H7 (cell line): ENCODE data around the gene CYP3A5. TPM values are rescaled to one million over a fixed set of nuclear protein-coding genes. Genes with fewer than 3 reads are reported as not detected.
A peak's percentile ranks its signal among the peaks of the same experiment; 100 is the strongest.
"Not testable (repeated sequence)": the region's sequence is repeated elsewhere in the genome, so short reads cannot be mapped to it uniquely, and the experiment has no call there.

Source experiments
- DNase-seq: peaks from one replicate; pipeline ENCODE4 v3.0.0; 2012
- H3K27me3 ChIP-seq: 2 replicates; pipeline ENCODE4 v1.6.0; 2011; ENCODE audit warnings: mild to moderate bottlenecking, low read length; ENCODE audit not compliant: control insufficient read depth, insufficient read depth
- H3K36me3 ChIP-seq: replicated peaks from 2 replicates; pipeline ENCODE4 v1.5.1; 2011; ENCODE audit warnings: low read length; ENCODE audit not compliant: control insufficient read depth, insufficient read depth
- H3K4me3 ChIP-seq: 2 replicates; pipeline ENCODE4 v1.5.1; 2011; ENCODE audit warnings: low read depth, mild to moderate bottlenecking, control low read depth, low read length, moderate library complexity; ENCODE audit not compliant: insufficient read depth
- total RNA-seq: library from RNA; depleted of rRNA; stranded (reverse); fragments of >200 nt; shearing (Covaris generic); gene quantifications from 2 replicates; pipeline ENCODE4 v1.2.3, GENCODE V29; 2014

CYP3A5 gene
- total RNA-seq, 1 experiment from 2014 or later: 0.31 TPM

DNA sequence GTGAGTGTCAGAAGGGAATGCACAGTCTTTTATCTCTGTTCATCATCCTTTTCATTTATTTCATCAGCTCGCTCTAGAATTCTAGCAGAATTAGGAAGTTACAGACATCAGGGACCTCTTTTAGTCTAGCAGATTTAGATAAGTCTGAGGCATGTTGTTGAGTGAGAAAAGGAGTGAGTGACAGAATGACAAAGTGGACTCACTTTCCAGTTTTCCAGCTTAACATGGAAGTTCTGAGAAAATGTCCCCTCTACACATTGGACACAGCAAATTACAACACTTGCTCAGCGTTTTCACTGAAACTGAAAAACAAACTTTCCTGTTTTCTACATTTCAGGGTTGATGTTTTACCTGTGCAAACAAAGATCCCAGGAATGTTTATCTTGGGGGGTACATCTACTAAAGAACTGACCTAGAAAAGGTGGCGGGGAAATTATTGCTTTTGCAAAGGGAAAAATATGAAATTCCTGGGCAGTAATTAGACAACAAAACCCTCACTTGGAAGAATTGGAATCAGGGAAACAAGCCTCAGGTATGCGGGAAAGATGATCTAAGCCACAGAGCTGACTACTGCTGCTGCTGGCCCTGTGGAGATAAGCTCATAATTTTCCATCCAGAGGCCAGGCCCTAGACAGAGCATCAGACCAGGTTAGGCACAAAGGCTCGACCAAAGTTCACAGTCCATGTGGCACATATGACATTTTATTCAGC lies 14.6 kb upstream of the CYP3A5 start:
- Histone ChIP-seq H3K36me3 (no peaks in the 10 kb centered on the region), H3K27me3 (no peaks in the 10 kb centered on the region), H3K4me3 (no peak overlapping the region)
- DNase-seq: no peak

DNA sequence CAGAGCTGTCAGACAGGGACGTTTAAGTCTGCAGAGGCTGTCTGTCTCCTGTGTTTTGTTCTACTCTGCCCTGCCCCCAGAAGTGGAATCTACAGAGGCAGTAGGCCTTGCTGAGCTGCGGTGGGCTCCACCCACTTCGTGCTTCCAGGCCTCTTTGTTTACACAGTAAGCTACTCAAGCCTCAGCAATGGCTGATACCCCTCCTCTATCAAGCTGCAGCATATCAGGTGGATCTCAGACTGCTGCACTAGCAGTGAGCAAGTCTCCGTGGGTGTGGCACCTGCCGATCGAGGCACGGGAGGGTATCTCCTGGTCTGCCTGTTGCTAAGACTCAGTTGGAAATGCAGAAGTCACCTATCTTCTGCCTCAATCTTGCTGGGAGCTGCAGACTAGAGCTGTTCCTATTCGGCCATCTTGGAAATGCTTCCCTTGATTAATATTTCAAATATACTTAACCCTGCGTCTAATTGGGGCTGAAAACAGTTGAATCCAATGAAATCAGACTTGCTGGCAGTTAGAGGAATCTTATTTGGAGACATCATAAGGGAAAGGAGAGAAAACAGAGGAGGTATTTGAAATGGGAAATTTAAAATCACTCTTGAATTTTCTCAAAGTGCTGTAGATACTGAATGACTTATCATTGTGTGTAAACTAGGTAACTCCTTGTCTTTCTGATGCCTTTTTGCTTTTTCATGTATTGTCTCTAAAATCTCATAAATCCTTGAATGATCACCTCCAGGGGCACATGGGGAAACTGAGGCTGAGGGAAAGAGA lies 13.8 kb upstream of the CYP3A5 start:
- H3K36me3 ChIP-seq: no peaks in the 10 kb centered on the region
- DNase-seq: no peak
- H3K4me3 ChIP-seq: no peak overlapping the region

DNA sequence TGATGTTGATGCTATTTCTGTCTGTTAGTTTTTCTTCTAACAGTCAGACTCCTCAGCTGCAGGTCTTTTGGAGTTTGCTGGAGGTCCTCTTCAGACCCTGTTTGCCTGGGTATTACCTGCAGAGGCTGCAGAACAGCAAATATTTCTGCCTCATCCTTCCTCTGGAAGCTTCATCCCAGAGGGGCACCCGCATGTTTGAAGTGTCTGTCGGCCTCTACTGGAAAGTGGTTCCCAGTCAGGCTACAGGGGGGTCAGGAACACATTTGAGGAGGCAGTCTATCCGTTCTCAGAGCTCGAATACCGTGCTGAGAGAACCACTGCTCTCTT lies 13.3 kb upstream of the CYP3A5 start:
- Histone ChIP-seq H3K4me3 (no peak overlapping the region), H3K36me3 (no peaks in the 10 kb centered on the region), H3K27me3 (no peaks in the 10 kb centered on the region)
- DNase-seq: no peak

More for the DNA sequence above, 13.8 kb upstream of the CYP3A5 start:
- no peaks in the 10 kb centered on the region for H3K27me3 ChIP-seq

DNA sequence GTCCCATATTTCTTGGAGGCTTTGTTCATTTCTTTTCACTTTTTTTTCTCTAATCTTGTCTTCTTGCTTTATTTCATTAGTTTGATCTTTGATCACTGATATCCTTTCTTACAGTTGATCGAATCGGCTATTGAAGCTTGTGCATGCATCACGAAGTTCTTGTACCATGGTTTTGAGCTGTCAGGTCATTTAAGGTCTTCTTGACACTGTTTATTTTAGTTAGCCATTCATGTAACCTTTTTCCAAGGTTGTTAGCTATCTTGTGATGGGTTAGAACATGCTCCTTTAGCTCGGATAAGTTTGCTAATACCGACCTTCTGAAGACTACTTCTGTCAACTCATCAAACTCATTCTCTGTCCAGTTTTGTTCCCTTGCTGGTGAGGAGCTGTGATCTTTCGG lies 12.8 kb upstream of the CYP3A5 start:
- H3K27me3 ChIP-seq, H3K4me3 ChIP-seq, H3K36me3 ChIP-seq, DNase-seq: not testable (repeated sequence)

DNA sequence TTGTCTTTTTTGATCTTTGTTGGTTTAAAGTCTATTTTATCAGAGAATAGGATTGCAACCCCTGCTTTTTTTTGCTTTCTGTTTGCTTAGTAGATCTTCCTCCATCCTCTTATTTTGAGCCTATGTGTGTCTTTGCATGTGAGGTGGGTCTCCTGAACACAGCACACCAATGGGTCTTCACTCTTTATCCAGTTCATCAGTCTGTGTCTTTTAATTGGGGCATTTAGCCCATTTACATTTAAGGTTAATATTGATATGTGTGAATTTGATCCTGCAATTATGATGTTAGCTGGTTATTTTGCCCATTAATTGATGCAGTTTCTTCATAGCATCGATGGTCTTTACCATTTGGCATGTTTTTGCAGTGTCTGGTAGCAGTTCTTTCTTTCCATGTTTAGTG lies 11.9 kb upstream of the CYP3A5 start:
- H3K27me3 ChIP-seq, DNase-seq, H3K4me3 ChIP-seq, H3K36me3 ChIP-seq: not testable (repeated sequence)

DNA sequence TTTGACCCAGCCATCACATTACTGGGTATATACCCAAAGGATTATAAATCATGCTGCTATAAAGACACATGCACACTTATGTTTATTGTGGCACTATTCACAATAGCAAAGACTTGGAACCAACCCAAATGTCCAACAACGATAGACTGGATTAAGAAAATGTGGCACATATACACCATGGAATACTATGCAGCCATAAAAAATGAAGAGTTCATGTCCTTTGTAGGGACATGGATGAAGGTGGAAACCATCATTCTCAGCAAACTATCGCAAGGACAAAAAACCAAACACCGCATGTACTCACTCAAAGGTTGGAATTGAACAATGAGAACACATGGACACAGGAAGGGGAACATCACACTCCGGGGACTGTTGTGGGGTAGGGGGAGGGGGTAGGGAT lies 11.1 kb upstream of the CYP3A5 start:
- DNase-seq, H3K27me3 ChIP-seq, H3K36me3 ChIP-seq, H3K4me3 ChIP-seq: not testable (repeated sequence)

DNA sequence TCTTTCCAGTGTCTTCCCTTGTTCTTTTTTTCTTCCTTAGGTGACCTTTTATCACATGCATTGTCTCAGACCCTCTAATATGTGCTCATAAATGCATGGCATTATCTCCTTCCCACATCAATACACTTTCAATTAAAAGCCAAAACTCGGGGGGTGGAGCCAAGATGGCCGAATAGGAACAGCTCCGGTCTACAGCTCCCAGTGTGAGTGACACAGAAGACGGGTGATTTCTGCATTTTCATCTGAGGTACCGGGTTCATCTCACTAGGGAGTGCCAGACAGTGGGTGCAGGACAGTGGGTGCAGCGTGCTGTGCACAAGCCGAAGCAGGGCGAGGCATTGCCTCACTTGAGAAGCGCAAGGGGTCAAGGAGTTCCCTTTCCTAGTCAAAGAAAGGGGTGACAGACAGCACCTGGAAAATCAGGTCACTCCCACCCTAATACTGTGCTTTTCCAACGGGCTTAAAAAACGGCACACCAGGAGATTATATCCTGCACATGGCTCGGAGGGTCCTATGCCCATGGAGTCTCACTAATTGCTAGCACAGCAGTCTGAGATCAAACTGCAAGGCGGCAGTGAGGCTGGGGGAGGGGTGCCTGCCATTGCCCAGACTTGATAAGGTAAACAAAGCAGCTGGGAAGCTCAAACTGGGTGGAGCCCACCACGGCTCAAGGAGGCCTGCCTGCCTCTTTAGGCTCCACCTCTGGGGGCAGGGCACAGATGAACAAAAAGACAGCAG lies 6.2 kb upstream of the CYP3A5 start:
- H3K27me3 ChIP-seq, H3K4me3 ChIP-seq, H3K36me3 ChIP-seq, DNase-seq: not testable (repeated sequence)

DNA sequence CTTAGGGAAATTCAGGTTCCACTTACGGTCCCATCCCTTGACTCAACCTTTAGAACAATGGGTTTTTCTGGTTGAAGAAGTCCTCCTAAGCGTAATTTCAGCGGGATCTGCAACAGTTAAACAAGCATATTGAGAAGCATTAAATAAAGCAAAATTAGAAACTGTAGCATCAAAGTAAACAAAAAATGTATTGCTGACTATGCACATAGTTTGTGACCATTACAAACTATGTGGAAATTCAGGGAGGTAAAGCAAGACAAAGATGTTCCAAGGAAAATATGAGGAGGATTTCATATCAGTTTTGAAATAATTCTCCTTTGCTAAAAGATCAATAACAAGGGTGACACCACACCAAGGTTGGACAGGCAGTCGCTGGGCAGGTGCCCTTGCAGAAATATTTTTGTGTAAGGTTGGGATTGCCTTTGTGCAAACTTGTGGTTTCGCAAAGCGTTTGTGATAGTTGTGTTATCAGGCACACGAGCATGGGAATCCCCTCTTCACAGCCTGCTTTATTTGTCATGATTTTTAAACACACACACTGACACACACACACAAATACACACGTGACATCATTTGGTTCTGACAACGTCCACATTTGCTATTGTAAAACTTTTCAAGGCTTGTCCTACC lies 5.4 kb upstream of the CYP3A5 start:
- DNase-seq: no peak
- Histone ChIP-seq H3K36me3 (no peaks in the 10 kb centered on the region), H3K27me3 (no peaks in the 10 kb centered on the region), H3K4me3 (no peak overlapping the region)

DNA sequence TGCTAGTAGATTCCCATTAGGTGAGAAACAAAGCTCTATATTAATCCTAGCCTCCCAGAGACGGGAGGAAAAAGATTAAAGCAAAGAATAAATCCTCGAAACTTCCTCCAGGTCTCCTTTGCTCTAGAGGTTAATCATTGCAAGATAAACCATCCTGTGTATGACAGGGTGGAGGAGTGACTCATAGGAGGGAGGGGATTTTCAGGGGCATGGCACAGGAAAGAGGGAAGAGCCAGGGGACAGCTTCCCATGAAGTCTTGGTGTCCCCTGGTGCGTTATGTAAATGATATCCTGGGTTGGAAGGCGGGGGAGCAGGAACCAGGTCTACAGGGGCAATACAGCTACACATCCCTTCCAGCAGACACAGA lies 780 bp downstream of the CYP3A5 start:
- no peak overlapping the region for H3K4me3 ChIP-seq
- DNase-seq: peak; percentile 25
- H3K27me3 ChIP-seq: no peaks in the 10 kb centered on the region
- H3K36me3 ChIP-seq: no peaks in the 10 kb centered on the region

DNA sequence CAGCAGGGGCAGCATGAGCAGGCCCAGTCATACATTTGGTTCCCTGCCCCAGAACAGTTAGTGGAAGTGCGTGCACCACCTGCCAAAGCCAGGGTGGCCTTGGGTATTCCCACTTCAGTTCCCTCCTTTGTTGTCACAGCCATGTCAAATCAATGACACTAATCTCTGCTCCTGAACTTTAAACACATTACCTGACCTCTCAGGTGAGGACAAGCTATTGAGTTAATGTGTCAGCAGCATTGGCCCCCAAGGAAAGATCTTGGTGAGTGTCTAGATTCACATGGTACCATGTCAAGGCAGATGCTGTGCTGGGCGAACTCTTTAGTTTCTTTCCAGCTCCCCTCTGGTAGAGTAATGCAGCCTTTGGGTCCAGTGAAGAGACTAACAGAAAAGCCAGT lies 2.1 kb downstream of the CYP3A5 start:
- no peaks in the 10 kb centered on the region for H3K27me3 ChIP-seq
- no peak for DNase-seq
- no peak overlapping the region for H3K4me3 ChIP-seq
- no peaks in the 10 kb centered on the region for H3K36me3 ChIP-seq

DNA sequence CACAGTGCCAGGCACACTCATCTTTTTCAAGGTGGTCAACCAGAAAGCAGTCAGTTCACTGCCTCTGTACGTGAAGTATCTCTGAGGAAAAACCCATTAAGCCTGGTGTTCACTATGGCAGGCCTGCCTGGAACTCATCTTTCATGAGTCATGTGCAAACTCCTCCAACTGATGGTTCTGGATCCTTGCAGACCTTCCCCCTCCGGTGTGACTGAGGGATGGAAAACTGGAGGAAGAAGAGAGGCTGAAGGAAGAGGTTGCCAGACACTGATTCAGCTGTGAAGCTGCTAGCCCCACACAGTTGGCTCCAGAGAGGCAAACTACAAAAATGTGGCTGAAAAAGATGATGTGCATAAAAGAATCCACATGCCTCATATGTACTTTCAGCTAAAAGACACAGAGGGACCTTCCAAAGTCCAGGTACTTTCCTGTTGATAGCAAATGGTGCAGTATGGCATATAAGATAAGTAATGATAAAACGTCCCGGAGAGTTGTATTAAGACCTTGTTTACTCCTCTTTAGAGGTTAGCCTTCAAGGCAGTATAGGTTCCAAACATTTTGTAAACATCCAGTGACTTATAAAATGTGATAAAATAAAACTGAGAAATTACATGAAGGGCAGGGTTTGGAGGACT lies 2.7 kb downstream of the CYP3A5 start:
- Histone ChIP-seq H3K36me3 (no peaks in the 10 kb centered on the region), H3K27me3 (no peaks in the 10 kb centered on the region), H3K4me3 (no peak overlapping the region)
- DNase-seq: no peak

DNA sequence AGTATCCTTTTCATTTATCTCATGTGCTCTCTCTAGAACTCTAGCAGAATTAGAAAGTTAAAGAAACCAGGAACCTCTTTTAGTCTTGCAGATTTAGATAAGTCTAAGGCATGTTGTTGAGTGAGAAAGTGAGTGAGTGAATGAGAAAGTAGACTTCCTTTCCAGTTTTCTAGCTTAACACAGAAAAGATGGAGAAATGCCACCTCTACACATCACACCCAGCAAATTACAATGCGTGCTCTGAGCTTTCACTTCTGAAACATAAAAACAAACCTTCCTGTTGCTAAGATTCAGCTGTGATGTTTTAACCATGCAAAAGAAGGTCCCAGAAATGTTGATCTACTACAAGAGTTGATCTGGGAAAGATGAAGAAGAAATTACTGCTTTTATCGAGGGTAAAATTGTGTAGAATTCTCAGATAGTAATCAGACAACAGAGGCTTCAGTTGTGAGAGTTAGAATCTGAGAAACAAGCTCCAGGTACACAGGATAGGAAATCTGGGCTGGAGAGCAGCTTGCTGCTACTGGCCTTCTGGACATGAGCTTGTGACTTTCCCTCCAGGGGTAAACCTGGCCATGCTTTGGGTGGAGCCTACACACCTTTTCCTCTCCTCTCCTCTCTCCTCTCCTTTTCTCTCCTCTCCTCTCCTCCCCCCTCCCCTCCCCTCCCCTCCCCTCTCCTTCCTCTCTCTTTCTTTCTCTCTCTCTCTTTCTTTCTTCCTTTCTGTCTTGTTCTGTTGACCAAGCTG lies 4.6 kb downstream of the CYP3A5 start:
- Histone ChIP-seq H3K36me3 (no peaks in the 10 kb centered on the region), H3K27me3 (no peaks in the 10 kb centered on the region), H3K4me3 (no peak overlapping the region)
- DNase-seq: no peak

DNA sequence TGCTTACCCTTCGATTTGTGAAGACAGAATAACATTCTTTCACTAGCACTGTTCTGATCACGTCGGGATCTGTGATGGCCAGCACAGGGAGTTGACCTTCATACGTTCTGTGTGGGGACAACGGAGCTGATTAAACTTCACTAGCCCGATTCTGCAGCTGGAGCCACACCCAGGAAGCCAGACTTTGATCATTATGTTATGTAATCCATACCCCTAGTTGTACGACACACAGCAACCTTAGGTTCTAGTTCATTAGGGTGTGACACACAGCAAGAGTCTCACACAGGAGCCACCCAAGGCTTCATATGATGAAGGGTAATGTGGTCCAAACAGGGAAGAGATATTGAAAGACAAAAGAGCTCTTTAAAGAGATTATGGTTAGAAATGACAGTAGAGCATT lies 7.2 kb downstream of the CYP3A5 start:
- H3K27me3 ChIP-seq: no peaks in the 10 kb centered on the region
- no peak for DNase-seq
- no peaks in the 10 kb centered on the region for H3K36me3 ChIP-seq

DNA sequence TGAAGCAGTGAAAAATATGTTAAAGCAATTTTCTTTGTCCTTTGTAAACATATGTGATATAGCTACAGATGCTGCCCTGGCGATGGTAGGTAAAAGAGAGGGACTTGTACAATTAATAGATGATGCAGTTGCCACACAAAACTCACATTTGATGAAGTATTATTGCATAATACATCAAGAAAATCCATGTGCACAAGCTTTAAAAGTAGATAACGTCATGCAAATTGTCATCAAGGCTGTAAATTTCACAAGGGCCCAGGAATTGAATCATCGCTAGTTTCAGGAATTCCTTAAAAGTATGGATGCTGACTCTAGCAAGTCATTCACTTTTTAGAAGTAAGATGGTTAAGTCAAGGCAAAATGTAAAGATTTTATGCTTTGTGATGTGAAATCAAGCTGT lies 10.0 kb downstream of the CYP3A5 start:
- no peaks in the 10 kb centered on the region for H3K36me3 ChIP-seq
- no peak for DNase-seq

More for the DNA sequence above, 7.2 kb downstream of the CYP3A5 start:
- no peak overlapping the region for H3K4me3 ChIP-seq

More for the DNA sequence above, 10.0 kb downstream of the CYP3A5 start:
- no peak overlapping the region for H3K4me3 ChIP-seq
- H3K27me3 ChIP-seq: no peaks in the 10 kb centered on the region
